GDM1 (cell line): ENCODE measurements around the gene GPX3.

ENCODE experiments used
- DNase-seq: peaks from one replicate; lab custom pipeline; 2025; lab: John Stamatoyannopoulos, UW

Gene GPX3

DNA sequence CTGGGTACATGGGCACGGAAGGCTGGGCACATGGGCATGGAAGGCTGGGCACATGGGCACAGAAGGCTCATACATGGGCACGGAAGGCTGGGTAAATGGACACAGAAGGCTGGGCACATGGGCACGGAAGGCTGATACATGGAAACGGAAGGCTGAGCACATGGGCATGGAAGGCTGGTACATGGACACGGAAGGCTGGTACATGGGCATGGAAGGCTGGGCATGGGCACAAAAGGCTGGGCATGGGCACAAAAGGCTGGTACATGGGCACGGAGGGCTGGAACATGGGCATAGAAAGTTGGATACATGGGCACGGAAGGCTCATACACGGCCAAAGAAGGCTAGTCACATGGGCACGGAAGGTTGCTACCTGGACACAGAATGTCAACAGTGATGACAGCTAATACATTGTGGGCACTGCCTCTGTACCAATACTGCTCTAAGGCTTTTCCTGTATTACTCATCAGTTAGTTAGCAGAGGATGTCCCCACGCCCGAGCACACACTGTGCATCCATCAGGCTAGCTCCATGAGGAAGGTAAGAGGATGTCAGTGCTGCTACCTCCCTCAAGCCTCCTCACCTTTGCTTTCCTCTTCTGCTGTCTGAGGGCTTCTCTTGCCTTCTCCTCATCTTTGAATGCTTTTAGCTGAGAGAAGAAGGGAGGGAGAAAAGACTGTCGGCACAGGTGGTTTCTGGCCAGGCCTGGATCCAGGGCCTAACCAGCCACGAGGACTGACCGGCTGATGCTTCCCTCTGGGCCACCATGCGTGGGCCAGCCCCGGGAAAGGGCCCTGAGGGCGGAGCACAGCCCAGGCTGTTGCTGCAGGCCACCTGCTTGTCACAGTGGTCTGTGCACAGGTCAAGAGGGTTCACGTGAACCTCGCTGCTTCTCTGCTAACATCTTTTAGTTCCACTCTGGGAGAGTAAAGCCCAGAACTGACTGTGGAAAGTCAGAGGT lies 14.3 kb downstream of the GPX3 start:
- no peak for DNase-seq

- no peak for DNase-seq
Observed at GRCh38 chr5:151036556-151036955, 16.2 kb downstream of the GPX3 start.

DNA sequence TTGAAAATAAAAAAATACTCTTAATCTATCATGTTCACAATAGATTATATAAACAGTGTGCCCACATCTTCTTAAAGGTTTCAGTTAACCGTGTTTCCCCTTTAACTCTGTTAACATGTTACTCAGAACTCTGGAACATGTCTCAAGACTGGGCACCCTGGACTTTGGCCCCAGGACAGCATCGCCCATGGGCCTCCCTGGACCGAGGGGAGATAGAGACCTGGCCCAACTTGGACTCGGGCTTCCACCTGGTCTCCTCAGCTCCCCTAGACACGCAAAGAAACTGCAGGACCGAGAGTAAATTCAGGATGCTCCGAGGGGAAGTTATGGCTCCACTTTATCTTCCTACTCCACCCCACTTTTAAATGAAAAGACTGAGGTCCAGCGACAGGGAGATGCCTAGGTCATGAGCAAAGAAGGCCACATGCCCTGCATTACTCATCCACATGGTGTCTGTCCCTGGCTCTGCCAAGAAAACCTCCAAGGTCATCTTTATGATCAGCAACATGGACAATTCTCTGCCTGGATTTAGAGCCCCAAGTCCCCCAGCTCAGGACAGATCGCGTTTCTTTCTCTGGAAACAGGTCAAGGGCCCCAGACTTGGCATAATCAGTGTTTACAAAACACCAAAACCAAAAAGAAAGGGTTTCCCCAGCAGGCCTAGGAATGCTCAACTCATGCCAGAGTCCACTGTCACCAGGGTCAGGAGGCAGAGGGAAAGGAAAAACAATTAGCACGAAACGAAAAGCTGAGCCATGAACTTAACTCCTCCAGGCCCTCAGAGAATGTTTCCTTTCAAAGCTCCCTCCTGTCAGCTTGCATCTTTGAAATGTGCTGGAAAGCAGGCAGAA lies 17.4 kb downstream of the GPX3 start:
- no peak for DNase-seq

DNA sequence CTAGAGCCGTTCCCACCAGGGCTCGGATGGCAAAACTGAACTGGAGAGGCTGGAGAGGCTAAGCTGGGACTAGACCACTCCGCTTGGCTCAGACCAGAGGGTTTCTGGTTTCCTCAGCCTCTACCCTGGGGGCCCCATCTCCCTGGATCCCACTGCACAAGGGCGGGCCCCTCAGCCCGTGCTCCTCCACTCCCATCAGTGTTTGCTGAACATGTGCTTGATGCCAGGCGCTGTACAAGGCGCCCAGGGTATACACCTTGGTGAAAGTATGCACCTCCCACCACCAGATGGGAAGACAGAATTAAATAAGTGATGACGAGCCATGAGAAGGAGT lies 18.0 kb downstream of the GPX3 start:
- no peak for DNase-seq

GRCh38 chr5:151038801-151039238 lies 18.4 kb downstream of the GPX3 start:
- DNase-seq: no peak

DNA sequence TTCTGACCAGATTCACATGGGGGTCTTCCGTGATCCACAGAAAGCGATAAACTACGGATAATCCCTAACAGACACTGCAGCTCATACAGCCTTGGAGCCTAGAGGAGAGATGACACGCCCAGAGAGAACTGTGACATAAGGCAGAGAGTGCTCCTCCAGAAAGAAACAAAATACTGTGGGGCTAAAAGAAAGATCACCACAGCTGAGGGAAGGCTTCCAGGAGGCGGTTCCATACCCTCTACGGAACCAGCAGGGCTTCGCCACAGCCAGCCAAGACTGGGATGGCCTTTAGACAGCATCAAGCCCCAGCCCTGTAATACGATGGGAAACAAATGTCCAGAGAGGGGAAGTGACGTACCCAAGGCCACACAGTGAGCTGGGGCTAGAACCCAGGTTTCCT lies 19.3 kb downstream of the GPX3 start:
- DNase-seq: no peak

DNA sequence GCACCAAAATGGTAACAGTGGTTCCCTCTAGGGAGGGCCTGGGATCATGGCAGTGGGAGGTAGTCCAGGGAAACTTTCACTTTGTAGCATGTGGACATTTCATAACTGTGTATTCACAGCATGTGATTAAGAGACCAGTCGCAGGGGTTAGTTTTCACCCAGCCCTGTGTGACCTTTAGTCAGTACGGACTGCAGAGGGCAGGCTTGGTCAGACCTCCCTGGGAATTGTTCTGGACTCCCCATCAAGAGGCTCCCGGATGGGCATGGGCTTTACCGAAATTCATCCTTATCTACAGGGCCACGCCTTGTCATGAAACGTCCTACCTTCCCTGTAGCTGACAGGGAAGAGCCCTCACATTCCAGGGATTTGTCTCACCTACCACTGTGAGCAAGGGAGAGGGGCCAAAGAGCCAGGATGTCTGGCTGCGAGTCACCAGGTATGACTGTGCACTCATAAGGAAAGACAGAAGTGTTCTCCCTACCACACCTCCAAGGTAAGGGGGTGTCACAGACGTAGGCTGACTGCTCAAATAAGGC lies 19.9 kb downstream of the GPX3 start:
- no peak for DNase-seq

DNA sequence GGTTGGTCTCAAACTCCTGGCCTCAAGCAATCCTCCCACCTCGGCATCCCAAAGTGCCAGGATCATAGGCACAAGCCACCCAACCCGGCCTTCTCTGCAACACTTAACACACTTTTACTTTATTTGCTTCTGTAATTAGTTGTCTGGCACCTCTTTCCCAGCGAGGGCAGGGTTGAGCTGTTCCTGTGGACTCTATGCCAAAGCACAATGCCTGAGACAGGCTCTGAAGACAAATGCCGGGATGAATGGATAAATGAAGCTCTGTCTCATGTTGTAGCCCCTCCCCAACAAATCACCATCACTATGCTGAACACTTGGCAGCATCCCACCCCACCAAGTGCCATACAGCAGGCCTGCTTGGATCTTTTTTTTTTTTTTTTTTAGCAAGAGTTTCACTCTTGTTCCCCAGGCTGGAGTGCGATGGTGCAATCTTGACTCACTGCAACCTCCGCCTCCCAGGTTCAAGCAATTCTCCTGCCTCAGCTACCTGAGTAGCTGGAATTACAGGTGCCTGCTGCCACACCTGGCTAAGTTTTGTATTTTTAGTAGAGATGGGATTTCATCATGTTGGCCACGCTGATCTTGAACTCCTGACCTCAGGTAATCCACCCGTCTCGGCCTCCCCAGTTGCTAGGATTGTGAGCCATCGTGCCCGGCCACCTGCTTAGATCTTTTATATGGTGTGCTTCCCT lies 21.3 kb downstream of the GPX3 start:
- no peak for DNase-seq

- no peak for DNase-seq
Observed at GRCh38 chr5:151042453-151043093, 22.2 kb downstream of the GPX3 start.

DNA sequence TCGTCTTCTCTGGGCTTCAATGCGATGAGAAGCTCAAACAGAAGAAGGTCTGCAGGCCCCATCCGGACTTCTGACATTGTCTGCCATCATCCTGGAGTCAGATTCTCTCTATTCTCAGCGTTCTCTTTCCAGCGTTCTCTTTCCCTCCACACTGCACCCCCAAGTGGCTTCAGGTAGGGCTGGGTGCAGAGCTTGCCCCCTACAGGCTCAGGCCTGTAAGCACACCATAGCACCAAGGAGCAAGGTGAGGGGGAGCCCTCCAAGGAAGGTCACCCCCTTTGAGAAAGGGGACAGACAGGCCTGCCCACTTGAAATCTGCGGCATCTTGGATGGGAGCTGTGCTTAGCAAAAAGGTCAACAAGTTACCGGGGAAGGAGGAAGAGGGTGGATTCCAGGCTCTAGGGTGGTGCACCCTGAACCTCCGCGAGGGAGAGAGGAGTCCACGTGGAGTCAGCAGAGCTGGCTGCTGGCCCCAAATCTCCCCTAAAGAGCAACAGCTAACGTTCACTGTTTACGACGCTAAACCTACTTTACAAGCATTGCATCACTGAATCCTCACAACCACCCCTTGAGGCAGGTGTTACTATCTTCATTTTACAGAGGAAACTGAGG lies 27.5 kb downstream of the GPX3 start:
- DNase-seq: no peak

DNA sequence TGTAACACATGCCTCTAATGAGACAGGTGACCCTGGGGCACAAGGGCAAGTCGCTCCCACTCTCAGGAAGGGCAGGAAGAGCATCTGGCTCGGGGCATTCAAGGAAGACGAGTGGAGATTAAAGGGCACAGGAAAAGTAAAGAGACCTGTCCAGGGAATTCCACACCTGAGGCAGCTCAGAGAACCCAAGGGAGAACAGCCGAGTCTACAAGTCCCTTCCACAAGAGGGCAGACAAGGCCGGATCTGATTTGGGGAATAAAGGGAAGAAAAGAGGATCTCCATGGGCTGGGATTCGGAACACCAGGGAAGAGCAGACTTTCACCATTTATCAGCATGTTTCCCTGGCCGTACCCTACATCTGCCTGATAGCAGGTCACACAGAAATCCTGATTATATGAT lies 28.1 kb downstream of the GPX3 start:
- no peak for DNase-seq

DNA sequence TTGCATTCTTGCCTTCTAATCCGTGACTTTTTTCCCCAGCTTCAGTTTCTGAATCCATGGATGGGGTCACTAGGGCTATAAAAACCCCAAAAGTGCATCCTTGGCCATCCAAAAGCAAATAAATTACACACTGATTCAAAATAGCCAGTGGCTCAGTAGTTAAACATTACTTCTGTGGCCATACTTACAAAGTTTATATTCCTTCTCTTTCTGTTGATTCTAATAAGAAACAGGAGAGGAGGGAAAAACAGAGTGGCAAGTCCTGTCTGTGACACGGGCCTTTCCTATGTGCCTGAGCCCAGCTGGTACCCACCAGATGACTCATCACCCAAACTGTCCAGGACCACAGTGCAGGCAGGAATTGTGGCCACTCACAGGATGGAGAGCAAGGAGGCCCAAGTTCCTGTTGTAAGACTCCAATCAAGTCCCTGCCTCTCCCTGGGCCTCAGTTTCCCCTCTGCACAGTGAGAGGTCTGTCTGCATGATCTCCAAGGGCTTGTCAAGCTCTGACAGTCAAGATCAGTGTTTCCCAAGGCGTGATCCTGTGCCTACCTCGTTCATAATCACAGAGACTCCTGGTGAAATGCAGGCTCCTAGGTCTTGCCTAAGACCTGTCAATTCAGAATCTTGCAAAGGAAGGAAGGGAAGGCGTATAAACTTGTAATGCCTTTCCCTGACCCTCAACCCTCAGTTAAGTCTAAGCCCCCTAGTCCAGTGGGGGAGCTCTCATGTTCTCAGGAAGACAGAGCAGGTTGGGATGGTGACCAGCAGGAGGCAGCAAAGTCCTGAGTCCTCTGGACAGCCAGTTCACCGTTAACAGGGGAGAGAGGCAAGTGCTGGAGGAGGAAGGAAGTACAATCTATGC lies 30.9 kb downstream of the GPX3 start:
- peak; percentile 69 for DNase-seq

- no peak for DNase-seq
Observed at GRCh38 chr5:151051931-151052608, 31.7 kb downstream of the GPX3 start.

DNA sequence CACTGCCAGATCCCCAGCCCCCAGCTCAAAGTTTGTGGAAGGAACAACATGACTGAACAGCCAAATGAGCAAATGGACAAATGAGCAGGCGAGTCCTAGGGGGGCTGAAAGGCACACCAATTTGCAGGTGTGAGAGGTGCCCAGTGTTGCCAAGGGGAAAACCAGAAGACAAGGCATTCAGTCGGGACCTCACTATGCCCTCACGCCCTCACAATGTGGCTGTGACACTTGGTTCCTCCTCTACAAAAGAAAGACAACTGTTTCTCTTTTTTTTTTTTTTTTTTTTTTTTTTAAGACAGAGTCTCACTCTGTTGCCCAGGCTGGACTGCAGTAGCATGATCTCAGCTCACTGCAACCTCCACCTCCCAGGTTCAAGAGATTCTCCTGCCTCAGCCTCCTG lies 32.4 kb downstream of the GPX3 start:
- no peak for DNase-seq

DNA sequence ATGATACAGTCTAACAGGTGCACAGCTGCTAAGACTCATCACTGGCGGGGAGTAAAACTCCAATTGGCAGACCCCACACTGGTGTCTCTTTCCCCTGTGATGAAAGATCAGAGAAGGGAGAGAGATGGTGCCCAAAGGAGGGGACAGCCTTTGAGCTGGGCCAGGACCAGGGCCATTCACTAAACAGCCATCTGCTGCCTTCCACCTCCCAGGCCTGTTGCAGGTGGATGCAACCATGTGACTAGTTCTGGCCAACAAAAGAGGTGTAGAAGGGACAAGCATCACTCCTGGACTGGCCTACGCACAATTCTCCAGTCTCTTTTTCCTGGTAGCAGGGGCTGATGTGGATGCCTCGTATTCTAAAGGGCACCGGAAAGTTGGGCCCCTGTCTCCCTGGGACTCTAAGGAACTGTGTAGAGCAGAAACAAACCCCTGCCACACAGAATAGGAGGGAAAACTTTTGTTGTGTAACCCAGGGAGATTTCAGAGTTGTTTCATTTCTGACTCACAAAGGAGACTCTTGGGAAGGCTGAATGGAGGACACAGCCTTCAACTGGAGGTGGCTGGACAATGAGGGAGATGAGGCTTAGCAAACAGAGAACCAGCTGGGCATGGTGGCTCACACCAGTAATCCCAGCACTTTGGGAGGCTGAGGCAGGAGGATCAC lies 33.5 kb downstream of the GPX3 start:
- no peak for DNase-seq

DNA sequence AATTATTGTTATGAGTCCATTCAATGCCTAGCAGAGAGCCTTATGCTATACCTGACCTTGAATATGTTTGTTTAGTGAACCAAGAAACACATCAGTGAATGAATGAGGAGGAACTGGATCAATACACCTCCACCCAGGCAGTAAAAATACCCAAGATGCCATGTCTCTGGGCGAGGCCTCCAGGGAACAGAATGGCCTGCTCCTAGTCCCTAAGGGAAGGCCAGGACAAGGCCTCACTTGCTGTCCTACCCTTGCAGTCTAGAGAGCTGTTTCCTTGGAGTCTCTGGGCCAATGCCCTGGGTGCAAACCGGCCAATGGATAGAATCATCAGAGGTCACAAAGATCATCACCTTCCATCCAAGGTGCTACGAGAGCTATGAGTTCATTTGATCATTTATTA lies 34.3 kb downstream of the GPX3 start:
- DNase-seq: no peak

DNA sequence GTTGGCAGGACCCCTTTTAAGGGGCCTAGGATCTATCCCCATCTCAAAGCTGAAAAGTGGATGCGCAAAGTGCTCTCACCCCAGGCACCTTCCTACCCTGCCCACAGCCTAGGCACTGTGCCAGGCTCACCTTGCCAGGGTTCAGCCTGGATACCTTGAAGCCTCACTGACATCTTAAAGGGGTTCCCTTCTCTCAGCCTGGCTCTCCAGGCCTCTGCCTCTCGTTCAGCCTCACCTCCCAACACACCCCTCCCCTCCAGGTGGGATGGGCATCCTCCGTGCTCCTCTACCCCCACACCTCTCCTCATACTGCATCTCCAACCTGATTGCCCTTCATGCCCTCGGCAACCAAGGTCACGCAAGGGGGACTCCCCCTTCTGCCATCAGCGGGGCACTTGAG lies 34.9 kb downstream of the GPX3 start:
- no peak for DNase-seq

GRCh38 chr5:151056379-151057325 lies 36.3 kb downstream of the GPX3 start:
- DNase-seq: no peak
